Mesodermal cell (in vitro differentiated cells): ENCODE data around the gene ZNF385B.

Experiments used
- H3K27ac ChIP-seq: 2 replicates; pipeline ENCODE4 v1.7.0; 2013; ENCODE audit warnings: mild to moderate bottlenecking, low read depth, low read length, moderate library complexity; ENCODE audit not compliant: severe bottlenecking
- H3K36me3 ChIP-seq: 2 replicates; pipeline ENCODE4 v1.7.1; 2013; ENCODE audit warnings: mild to moderate bottlenecking, low read length, moderate library complexity; ENCODE audit not compliant: control insufficient read depth, insufficient read depth
- H3K4me1 ChIP-seq: one replicate; pipeline ENCODE4 v1.7.1; 2013; ENCODE audit warnings: mild to moderate bottlenecking, low read length; ENCODE audit not compliant: insufficient read depth, control insufficient read depth, poor library complexity, severe bottlenecking
- H3K4me3 ChIP-seq: 2 replicates; pipeline ENCODE4 v1.7.0; 2013; ENCODE audit warnings: low read length, control low read depth, mild to moderate bottlenecking; ENCODE audit not compliant: insufficient read depth, poor library complexity, severe bottlenecking; ENCODE audit errors: extremely low read depth
- H3K9me3 ChIP-seq: 2 replicates; pipeline ENCODE4 v1.7.1; 2013; ENCODE audit warnings: mild to moderate bottlenecking, low read length, moderate library complexity; ENCODE audit not compliant: control insufficient read depth
- WGBS, 2 experiments: methylation state at CpG; one replicate each; pipeline ENCODE4 v1.1.5; 2013; ENCODE audit warnings: missing lambda C conversion rate in 2 of 2; ENCODE audit not compliant: insufficient coverage in 2 of 2; 5-methylcytosine and 5-hydroxymethylcytosine counted together

ZNF385B gene

GRCh38 chr2:179429060-179429471, 432.3 kb downstream of the ZNF385B start:
- Histone ChIP-seq H3K4me3 (no peak overlapping the region), H3K27ac (no peak overlapping the region), H3K4me1 (no peaks in the 10 kb centered on the region), H3K9me3 (no peaks in the 10 kb centered on the region), H3K36me3 (no peaks in the 10 kb centered on the region)
- 41 to 71% methylated on average over 3 to 11 of the region's 11 CpGs for WGBS, 2 experiments

DNA sequence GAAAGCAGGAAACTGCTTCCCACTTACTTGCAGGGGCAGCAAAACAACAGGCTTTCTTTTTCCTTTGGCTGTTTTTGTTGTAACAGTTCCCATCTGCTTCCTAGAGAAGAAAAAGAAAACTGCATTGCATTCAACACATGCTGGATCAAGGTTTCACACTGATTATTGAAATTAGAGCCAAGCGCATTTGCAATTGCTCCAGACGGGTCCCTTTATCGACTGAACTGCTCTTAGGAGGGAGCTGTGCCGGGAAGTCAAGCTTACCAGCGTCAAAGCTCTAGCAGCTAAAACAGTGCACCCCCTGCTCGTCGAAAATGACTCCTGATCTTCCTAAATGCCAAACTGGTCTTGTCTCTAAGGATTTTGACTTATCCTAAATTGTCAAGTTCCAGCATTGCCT, 432.8 kb downstream of the ZNF385B start:
- Histone ChIP-seq H3K4me1 (no peaks in the 10 kb centered on the region), H3K4me3 (no peak overlapping the region), H3K27ac (no peak overlapping the region), H3K36me3 (no peaks in the 10 kb centered on the region), H3K9me3 (no peaks in the 10 kb centered on the region)
- 17 to 27% methylated on average over 7 of the region's 7 CpGs for WGBS, 2 experiments

- Histone ChIP-seq H3K4me3 (no peak overlapping the region), H3K36me3 (no peaks in the 10 kb centered on the region), H3K9me3 (no peaks in the 10 kb centered on the region), H3K27ac (no peak overlapping the region), H3K4me1 (no peaks in the 10 kb centered on the region)
- WGBS, 2 experiments = 89 to 90% methylated on average over 2 of the region's 2 CpGs
These were observed 434.3 kb downstream of the ZNF385B start for GRCh38 chr2:179427065-179427464.

GRCh38 chr2:179424571-179424970, 436.8 kb downstream of the ZNF385B start:
- Histone ChIP-seq H3K36me3 (no peaks in the 10 kb centered on the region), H3K9me3 (no peaks in the 10 kb centered on the region), H3K4me1 (no peaks in the 10 kb centered on the region), H3K27ac (no peak overlapping the region), H3K4me3 (no peak overlapping the region)
- 87 to 93% methylated on average over 1 to 3 of the region's 3 CpGs for WGBS, 2 experiments

DNA sequence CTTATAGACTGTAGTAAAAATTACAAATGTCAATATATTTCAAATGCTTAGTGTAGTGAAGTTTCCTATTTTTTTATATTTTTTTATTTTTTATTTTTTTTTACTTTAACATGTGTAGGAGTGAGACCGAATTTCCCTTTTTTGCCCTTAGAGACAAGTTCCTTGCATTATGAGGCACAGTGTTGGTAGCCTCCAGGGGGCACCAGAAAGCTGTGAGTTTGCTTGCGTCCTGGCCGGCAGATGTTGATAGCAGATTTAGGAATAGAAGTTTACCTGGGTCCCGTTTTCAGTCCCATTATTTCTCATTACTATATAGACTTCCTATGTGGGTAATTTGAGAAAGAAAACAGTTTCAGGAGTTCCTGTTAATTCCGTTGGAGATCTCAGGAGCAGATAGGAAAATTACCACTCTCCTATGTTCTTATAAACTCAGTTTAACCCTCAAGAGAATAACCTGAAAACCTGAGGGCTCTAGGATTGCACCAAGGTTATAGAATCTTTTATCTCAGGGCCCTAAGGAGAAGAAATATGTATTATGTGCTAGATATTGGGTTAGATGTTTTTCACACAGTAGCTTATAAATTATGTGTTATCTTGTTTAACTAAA, 439.3 kb downstream of the ZNF385B start:
- WGBS, 2 experiments = 40 to 80% methylated on average over 1 to 2 of the region's 5 CpGs
- H3K36me3 ChIP-seq = no peaks in the 10 kb centered on the region
- no peaks in the 10 kb centered on the region for H3K9me3 ChIP-seq
- no peak overlapping the region for H3K4me3 ChIP-seq
- H3K4me1 ChIP-seq = no peaks in the 10 kb centered on the region
- no peak overlapping the region for H3K27ac ChIP-seq

DNA sequence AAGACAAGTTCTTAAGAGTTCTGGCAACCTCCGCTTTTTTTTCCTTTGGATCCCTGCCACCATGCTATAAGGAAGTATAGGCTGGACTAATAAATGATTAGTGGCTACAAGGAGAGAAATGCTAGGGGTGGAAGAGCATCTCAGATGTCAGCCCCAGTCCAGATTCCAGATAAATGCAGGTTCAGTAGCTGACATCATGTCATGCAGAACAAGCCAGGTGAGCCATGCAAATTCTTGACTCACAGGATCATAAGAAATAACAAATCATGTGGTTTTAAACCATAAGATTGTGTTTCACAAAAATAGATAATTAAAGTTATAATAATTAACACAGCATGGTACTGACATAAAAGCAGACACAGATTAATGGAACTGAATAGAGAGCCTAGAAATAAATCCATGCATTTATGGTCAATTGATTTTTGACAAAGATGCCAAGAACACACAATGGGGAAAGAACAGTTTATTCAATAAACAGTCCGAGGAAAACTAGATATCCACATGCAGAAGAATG, 443.9 kb downstream of the ZNF385B start:
- 43% methylated on average over 1 of the region's 2 CpGs; no CpG with 5 or more reads in 1 of the 2 experiments for WGBS, 2 experiments
- Histone ChIP-seq H3K27ac (no peak overlapping the region), H3K4me3 (no peak overlapping the region), H3K36me3 (no peaks in the 10 kb centered on the region), H3K4me1 (no peaks in the 10 kb centered on the region), H3K9me3 (no peaks in the 10 kb centered on the region)

GRCh38 chr2:179412112-179412511, 449.3 kb downstream of the ZNF385B start:
- H3K4me1 ChIP-seq = no peaks in the 10 kb centered on the region
- 83% methylated on average over 2 of the region's 3 CpGs; no CpG with 5 or more reads in 1 of the 2 experiments for WGBS, 2 experiments
- H3K27ac ChIP-seq = no peak overlapping the region
- no peaks in the 10 kb centered on the region for H3K9me3 ChIP-seq
- no peak overlapping the region for H3K4me3 ChIP-seq
- no peaks in the 10 kb centered on the region for H3K36me3 ChIP-seq

DNA sequence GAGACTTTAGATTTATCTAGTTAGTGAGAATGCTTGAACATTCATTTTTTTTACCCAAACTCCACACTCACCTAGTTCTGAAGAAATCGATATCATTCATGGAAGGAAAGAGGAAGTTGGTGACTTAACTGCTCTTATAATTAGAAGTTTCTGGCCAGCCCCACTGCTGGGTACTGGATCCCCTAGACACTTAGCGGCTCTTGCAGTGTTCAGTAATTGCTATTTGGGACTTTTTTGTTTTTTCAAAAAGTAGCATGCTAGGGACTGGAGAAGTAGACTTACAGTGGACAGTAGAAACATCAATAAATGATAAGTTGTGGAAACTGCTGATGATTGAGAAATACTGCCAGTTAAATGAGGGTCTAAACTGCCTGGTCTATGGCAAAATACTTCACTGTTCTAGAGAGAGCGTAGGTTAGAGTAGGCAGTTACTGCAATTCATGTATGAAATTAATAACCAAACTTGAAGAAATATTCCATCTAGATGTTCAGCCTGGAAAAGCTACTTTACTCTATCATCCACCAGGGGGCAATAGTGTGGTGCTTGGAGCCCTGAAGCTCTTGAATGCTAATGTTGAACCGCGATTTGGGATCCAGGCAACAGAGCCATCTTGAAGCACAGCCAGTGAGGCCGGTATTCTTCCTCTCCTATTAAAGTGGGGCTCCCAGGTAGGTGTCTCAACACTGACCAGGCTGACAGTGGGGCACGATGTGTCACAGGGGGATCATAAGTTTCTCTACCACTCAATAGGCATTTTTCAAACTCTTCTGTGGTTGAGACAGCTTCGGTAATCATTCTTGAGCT, 450.7 kb downstream of the ZNF385B start:
- Histone ChIP-seq H3K27ac (no peak overlapping the region), H3K36me3 (no peaks in the 10 kb centered on the region), H3K4me1 (no peaks in the 10 kb centered on the region), H3K9me3 (no peaks in the 10 kb centered on the region), H3K4me3 (no peak overlapping the region)
- WGBS, 2 experiments = 52 to 55% methylated on average over 5 of the region's 8 CpGs

GRCh38 chr2:179403624-179404023, 457.8 kb downstream of the ZNF385B start:
- H3K36me3 ChIP-seq = no peaks in the 10 kb centered on the region
- no peak overlapping the region for H3K4me3 ChIP-seq
- no peaks in the 10 kb centered on the region for H3K4me1 ChIP-seq
- no peak overlapping the region for H3K27ac ChIP-seq
- H3K9me3 ChIP-seq = no peaks in the 10 kb centered on the region

DNA sequence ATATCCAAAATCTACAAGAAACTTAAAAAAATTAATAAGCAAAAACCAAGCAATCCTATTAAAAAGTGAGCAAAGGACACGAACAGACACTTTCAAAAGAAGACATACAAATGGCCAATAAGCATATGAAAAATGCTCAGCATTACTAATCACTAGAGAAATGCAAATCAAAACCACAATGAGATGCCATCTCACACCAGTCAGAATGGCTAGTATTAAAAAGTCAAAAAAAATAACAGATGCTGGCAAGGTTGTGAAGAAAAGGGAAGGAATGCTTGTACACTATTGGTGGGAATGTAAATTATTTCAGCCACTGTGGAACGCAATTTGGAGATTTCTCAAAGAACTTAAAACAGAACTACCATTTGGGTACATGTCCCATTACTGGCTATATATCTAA, 467.9 kb downstream of the ZNF385B start:
- Histone ChIP-seq H3K27ac (no peak overlapping the region), H3K4me3 (no peak overlapping the region), H3K4me1 (no peaks in the 10 kb centered on the region), H3K9me3 (no peaks in the 10 kb centered on the region), H3K36me3 (no peaks in the 10 kb centered on the region)
- WGBS, 2 experiments = no CpG with 5 or more reads among the region's 2 CpGs
